ENCODE results near the gene CNN3. TPM values are rescaled to one million over a fixed set of nuclear protein-coding genes. Genes with fewer than 3 reads are reported as not detected.
A peak's percentile ranks its signal among the peaks of the same experiment; 100 is the strongest.

Gene CNN3
- total RNA-seq, 1 donor from 2014 or later: 215 TPM

DNA sequence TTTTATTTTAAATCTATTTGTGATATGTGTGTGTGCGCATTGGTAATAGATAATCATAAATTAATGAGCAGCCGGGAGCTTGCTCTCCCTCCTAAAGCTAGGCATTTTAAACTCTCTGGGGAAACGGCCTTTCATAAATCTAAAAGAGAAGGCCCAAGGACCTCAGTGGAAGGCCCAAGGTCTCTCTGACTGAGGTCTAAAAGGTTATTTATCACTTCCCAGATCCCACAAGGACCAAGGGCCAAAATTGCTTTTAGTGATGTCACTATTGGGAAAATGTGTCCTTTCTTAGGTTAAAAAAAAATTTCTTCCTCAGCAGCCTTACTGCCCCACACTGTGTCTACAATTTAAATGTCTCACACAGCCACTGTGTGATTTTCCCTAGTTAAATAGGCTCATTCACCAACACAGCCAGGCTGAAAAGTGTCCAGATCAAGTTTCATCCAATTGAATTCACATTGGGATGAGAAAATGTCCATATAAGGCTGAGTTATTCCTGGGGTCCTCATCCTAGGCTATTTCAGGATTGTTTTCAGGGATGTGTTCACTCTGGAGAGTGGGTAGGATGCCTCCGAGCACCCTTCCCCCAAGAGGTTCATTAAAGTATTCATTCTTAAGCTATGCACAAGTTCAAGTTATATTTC, 60.6 kb downstream of the CNN3 start:
- no peaks in the 10 kb centered on the region for H3K36me3 ChIP-seq
- no peaks in the 10 kb centered on the region for H3K9me3 ChIP-seq
- ATAC-seq: no peak
- intact Hi-C loops (cut with DNase I): no loop called here
- no peaks in the 10 kb centered on the region for H3K27me3 ChIP-seq
- TF ChIP-seq, protein P1, sequence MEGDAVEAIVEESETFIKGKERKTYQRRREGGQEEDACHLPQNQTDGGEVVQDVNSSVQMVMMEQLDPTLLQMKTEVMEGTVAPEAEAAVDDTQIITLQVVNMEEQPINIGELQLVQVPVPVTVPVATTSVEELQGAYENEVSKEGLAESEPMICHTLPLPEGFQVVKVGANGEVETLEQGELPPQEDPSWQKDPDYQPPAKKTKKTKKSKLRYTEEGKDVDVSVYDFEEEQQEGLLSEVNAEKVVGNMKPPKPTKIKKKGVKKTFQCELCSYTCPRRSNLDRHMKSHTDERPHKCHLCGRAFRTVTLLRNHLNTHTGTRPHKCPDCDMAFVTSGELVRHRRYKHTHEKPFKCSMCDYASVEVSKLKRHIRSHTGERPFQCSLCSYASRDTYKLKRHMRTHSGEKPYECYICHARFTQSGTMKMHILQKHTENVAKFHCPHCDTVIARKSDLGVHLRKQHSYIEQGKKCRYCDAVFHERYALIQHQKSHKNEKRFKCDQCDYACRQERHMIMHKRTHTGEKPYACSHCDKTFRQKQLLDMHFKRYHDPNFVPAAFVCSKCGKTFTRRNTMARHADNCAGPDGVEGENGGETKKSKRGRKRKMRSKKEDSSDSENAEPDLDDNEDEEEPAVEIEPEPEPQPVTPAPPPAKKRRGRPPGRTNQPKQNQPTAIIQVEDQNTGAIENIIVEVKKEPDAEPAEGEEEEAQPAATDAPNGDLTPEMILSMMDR (IDR thresholded peaks at IDR 0.05): no peak
- no peak overlapping the region for H3K4me3 ChIP-seq
- H3K27ac ChIP-seq: peak overlapping the region; percentile 13
- peaks cover 27% of the 10 kb centered on the region for H3K4me1 ChIP-seq
- DNase-seq: no peak

DNA sequence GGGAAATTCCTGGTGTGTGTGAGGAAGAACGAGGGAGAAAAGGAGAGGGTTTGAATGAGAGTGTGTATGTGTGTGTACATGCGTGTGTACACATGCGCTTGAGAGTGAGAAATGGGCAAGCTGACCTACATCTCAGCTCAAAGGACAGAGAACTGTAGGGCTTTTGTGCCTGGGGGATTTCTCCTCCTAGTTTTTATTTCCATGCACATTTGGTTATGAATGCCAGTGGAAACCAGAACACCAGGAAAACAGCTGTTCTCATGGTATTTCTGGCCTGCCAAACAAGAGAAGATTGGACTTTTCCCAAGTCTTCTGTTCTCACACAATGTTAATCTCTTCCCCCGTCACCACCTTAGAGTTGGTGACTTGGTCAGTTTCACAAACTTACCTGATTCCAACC, 61.5 kb downstream of the CNN3 start:
- Histone ChIP-seq H3K27me3 (no peaks in the 10 kb centered on the region), H3K4me3 (no peak overlapping the region), H3K36me3 (no peaks in the 10 kb centered on the region), H3K9me3 (no peaks in the 10 kb centered on the region), H3K27ac (peak overlapping the region; percentile 73), H3K4me1 (peaks cover 27% of the 10 kb centered on the region)
- intact Hi-C loops (cut with DNase I): no loop called here
- DNase-seq: no peak
- TF ChIP-seq, protein P1 (IDR thresholded peaks at IDR 0.05): no peak
- ATAC-seq: no peak

DNA sequence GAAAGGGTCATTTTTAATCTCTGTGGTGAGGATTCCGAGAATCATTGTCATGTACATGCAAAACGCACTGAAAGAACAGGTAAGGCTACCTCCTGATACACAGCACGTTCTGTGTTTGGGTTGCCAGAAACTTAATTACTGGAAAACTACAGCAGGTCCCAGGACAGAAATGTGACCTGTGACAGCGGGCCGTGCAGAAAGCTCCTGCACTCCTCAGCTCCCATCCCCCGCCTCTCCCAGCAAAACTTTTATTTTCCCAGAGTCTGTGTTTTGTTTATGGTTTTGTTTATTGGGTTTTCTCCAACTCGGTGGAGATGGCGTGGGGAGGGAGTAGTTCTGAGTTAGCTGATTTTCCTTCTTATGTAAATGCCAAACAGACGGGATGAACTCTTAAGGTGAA, 62.1 kb downstream of the CNN3 start:
- DNase-seq (no peak), ATAC-seq (peak; percentile 9)
- H3K4me3 ChIP-seq: no peak overlapping the region
- H3K36me3 ChIP-seq: no peaks in the 10 kb centered on the region
- H3K4me1 ChIP-seq: peaks cover 27% of the 10 kb centered on the region
- TF ChIP-seq, protein P1 (IDR thresholded peaks at IDR 0.05): no peak
- no peaks in the 10 kb centered on the region for H3K27me3 ChIP-seq
- intact Hi-C loops (cut with DNase I): no loop called here
- peak overlapping the region; percentile 73 for H3K27ac ChIP-seq
- H3K9me3 ChIP-seq: no peaks in the 10 kb centered on the region

DNA sequence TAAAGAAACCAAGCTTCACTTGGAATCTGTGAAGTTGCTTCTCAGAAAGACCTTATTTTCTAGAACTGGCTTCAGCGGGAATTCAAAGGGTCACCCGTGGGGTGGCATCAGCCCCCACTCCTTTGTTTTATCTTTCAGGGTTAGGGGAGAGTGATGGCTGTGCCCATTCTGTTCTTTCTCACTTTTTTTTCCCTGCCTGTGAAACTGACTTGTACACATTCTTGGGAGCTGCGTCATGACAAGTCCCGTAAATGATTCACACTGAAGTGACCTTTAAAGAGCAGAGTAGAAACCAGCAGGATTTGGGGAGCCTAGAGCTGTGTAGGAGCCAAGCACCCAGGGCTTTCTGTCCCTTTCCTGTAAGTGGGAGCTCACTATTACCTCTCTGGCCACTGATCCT, 63.0 kb downstream of the CNN3 start:
- TF ChIP-seq, protein P1 (IDR thresholded peaks at IDR 0.05): no peak
- no peak for DNase-seq
- H3K4me1 ChIP-seq: peaks cover 27% of the 10 kb centered on the region

DNA sequence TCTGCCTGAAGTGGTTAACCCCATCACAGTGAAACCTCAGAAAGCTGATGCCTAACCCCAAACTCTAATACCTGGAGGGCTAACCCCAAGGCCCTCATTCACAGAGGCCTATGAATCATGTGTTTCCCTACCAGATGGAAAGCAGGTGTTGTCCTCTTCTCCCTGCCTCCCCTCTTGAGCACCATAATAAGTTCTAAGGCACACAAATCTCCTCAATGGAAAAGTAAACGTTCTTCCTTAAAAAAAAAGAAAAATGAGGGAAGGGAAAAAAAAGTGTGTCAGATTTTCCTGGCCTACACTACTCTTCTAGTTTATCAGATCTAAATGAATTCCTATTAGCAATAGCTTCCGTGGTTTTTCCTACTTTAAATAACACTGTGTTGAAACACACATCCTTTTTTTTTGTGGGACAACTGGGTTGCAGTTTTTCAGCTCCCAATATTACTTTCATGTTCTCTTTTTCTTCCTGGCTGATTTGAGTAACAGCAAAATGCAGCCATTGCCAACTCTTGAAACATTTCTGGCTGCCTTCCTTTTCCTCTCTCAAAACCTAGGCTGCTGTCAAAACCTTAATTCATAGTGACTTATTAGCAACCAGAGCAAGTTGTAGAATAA, 63.5 kb downstream of the CNN3 start:
- Histone ChIP-seq H3K9me3 (no peaks in the 10 kb centered on the region), H3K27ac (peak overlapping the region; percentile 73), H3K27me3 (no peaks in the 10 kb centered on the region), H3K4me3 (no peak overlapping the region), H3K36me3 (no peaks in the 10 kb centered on the region), H3K4me1 (peaks cover 27% of the 10 kb centered on the region)
- ATAC-seq: peak; percentile 20
- no peak for DNase-seq
- intact Hi-C loops (cut with DNase I): no loop called here
- TF ChIP-seq, protein P1 (IDR thresholded peaks at IDR 0.05): no peak

More for the DNA sequence above, 63.0 kb downstream of the CNN3 start:
- peak; percentile 91 for ATAC-seq
- peak overlapping the region; percentile 73 for H3K27ac ChIP-seq
- no peaks in the 10 kb centered on the region for H3K27me3 ChIP-seq
- intact Hi-C loops (cut with DNase I): no loop called here
- H3K36me3 ChIP-seq: no peaks in the 10 kb centered on the region
- no peak overlapping the region for H3K4me3 ChIP-seq
- no peaks in the 10 kb centered on the region for H3K9me3 ChIP-seq

All from upper lobe of right lung (tissue), 1 donor.